ENCODE data around the gene UBE2E1. TPM values are rescaled to one million over a fixed set of nuclear protein-coding genes. Genes with fewer than 3 reads are reported as not detected.

Gene UBE2E1
- total and polyA plus RNA-seq, 2 of the 4 experiments (the other 2 are of a cell fraction), result 54.1 to 91.6 TPM

- DNase-seq (no peak), ATAC-seq (ENCODE audit: low read depth) (no peak)
- H3K9ac ChIP-seq (ENCODE audit: low read depth, low read length), result no peak overlapping the region
- H2AFZ ChIP-seq (replicated peaks; ENCODE audit: low read length, poor library complexity), result no peak overlapping the region
- no peaks in the 10 kb centered on the region for H3K4me1 ChIP-seq (ENCODE audit: control insufficient read depth, insufficient read depth, low read length)
- no peak overlapping the region for H3K4ac ChIP-seq (ENCODE audit: low read depth, low read length)
- H2BK120ac ChIP-seq (ENCODE audit: low read depth, low read length), result no peak overlapping the region
- WGBS, 2 experiments (ENCODE audit: extremely low coverage in 2 of 2, insufficient read length in 1 of 2), result no CpG with 5 or more reads among the region's 2 CpGs
- no peak overlapping the region for H4K8ac ChIP-seq (ENCODE audit: low read depth in 2 of 2, low read length in 2 of 2)
- no peak overlapping the region for H3K4me2 ChIP-seq (ENCODE audit: low read depth, low read length)
- no peak overlapping the region for H3K18ac ChIP-seq (ENCODE audit: low read depth, low read length)
- H3K79me1 ChIP-seq (ENCODE audit: low read depth in 1 of 2, low read length in 2 of 2), result no peaks in the 10 kb centered on the region
- ChIA-PET POLR2A (ENCODE audit: unreplicated experiment) (no interaction called here), CTCF (no interaction called here)
- no peak overlapping the region for H3K14ac ChIP-seq (replicated peaks; ENCODE audit: low read depth, low read length)
- H2AK5ac ChIP-seq (ENCODE audit: low read depth, low read length), result no peak overlapping the region
- H4K91ac ChIP-seq (ENCODE audit: insufficient read depth, low read depth, low read length), result no peak overlapping the region
- H2BK5ac ChIP-seq (ENCODE audit: low read depth, low read length, poor library complexity, severe bottlenecking), result no peak overlapping the region
- intact Hi-C loops (cut with micrococcal nuclease) (no loop called here), in situ Hi-C loops (cut with MboI; ENCODE audit: low sequenced_read_pairs) (no loop called here), dilution Hi-C loops (cut with HindIII; ENCODE audit: low sequenced_read_pairs, unreplicated experiment) (no loop called here)
- no peaks in the 10 kb centered on the region for H3K36me3 ChIP-seq (ENCODE audit: control insufficient read depth, insufficient read depth, low read length)
- H2BK20ac ChIP-seq (ENCODE audit: low read depth, low read length), result no peak overlapping the region
- no peaks in the 10 kb centered on the region for H4K20me1 ChIP-seq (ENCODE audit: insufficient read depth, low read length)
- no peak overlapping the region for H2BK15ac ChIP-seq (ENCODE audit: low read depth, low read length)
- no peaks in the 10 kb centered on the region for H3K9me3 ChIP-seq (ENCODE audit: control insufficient read depth, insufficient read depth, low read length)
- H3K23ac ChIP-seq (ENCODE audit: low read depth, low read length), result no peak overlapping the region
- no peak overlapping the region for H3K56ac ChIP-seq (ENCODE audit: extremely low read depth, insufficient read depth, low read length)
- no TSS peak for BruUV-seq (replicated peaks)
- TF ChIP-seq CTCF (conservative IDR thresholded peaks at IDR 0.05; ENCODE audit: low read depth, low read length), result no peak
- no peak for TF ChIP-seq CHD1 (IDR thresholded peaks at IDR 0.05; ENCODE audit: low read depth, low read length)
- no peak for TF ChIP-seq FOS (IDR thresholded peaks at IDR 0.05; ENCODE audit: low read depth, low read length)
- TF ChIP-seq MXI1 (IDR thresholded peaks at IDR 0.05; ENCODE audit: borderline replicate concordance, low read depth, low read length), result no peak
- TF ChIP-seq, protein P1, sequence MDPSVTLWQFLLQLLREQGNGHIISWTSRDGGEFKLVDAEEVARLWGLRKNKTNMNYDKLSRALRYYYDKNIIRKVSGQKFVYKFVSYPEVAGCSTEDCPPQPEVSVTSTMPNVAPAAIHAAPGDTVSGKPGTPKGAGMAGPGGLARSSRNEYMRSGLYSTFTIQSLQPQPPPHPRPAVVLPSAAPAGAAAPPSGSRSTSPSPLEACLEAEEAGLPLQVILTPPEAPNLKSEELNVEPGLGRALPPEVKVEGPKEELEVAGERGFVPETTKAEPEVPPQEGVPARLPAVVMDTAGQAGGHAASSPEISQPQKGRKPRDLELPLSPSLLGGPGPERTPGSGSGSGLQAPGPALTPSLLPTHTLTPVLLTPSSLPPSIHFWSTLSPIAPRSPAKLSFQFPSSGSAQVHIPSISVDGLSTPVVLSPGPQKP (IDR thresholded peaks at IDR 0.05; ENCODE audit: borderline replicate concordance, low read depth, low read length), result no peak
- no peak for TF ChIP-seq SMC3 (IDR thresholded peaks at IDR 0.05; ENCODE audit: low read depth, low read length)
- TF ChIP-seq MAFK (IDR thresholded peaks at IDR 0.05; ENCODE audit: low read depth, low read length), result no peak
- TF ChIP-seq RCOR1 (IDR thresholded peaks at IDR 0.05; ENCODE audit: insufficient replicate concordance, low read length), result no peak
- TF ChIP-seq RFX5 (IDR thresholded peaks at IDR 0.05; ENCODE audit: low read depth, low read length), result no peak
- TF ChIP-seq CEBPB (IDR thresholded peaks at IDR 0.05; ENCODE audit: low read depth, low read length), result no peak
- TF ChIP-seq MAZ (IDR thresholded peaks at IDR 0.05; ENCODE audit: borderline replicate concordance, low read depth, low read length), result no peak
- TF ChIP-seq POLR2A (IDR thresholded peaks at IDR 0.05; ENCODE audit: low read depth, low read length), result no peak
- TF ChIP-seq BHLHE40 (IDR thresholded peaks at IDR 0.05; ENCODE audit: low read depth, low read length), result no peak
- TF ChIP-seq USF2 (IDR thresholded peaks at IDR 0.05; ENCODE audit: low read depth, low read length), result no peak
- no peak for TF ChIP-seq NFE2L2 (IDR thresholded peaks at IDR 0.05; ENCODE audit: low read depth, low read length)
- no peak for TF ChIP-seq RAD21 (IDR thresholded peaks at IDR 0.05; ENCODE audit: low read length)
- no peaks in the 10 kb centered on the region for H3K9me1 ChIP-seq (ENCODE audit: insufficient read depth, low read length)
- H3K27ac ChIP-seq (ENCODE audit: insufficient read depth, low read length), result no peak overlapping the region
- no peak overlapping the region for H2AK9ac ChIP-seq (replicated peaks; ENCODE audit: low read depth, low read length, poor library complexity)
- H3K4me3 ChIP-seq (ENCODE audit: insufficient read depth, low read depth, low read length), result no peak overlapping the region
- no peak overlapping the region for H4K5ac ChIP-seq (ENCODE audit: low read depth, low read length)
- peaks cover 6% of the 10 kb centered on the region for H3K27me3 ChIP-seq (ENCODE audit: control insufficient read depth, insufficient read depth, low read length)
Observed at GRCh38 chr3:23796518-23796917, 9.2 kb upstream of the UBE2E1 start.
